Retinal pigment epithelial cell (primary cell): ENCODE results near the gene PCNX2.

Experiments used
- DNase-seq: peaks from one replicate; pipeline ENCODE4 v3.0.0-alpha.2; 2010; ENCODE audit warnings: low read depth
- H3K4me3 ChIP-seq: 2 replicates; pipeline ENCODE4 v1.5.1; 2011; ENCODE audit warnings: mild to moderate bottlenecking, low read length, control low read depth, moderate library complexity
- CTCF ChIP-seq: conservative IDR thresholded peaks from 2 replicates; pipeline ENCODE4 v1.5.1; 2011; ENCODE audit warnings: low read depth, low read length, control low read depth, inconsistent platforms

The PCNX2 gene

GRCh38 chr1:233078396-233078795 is 217.1 kb downstream of the PCNX2 start:
- no peak overlapping the region for H3K4me3 ChIP-seq
- no peak for DNase-seq
- no peak for TF ChIP-seq CTCF

GRCh38 chr1:233075915-233076295 is 219.6 kb downstream of the PCNX2 start:
- TF ChIP-seq CTCF, result no peak
- DNase-seq, result no peak
- H3K4me3 ChIP-seq, result no peak overlapping the region

- H3K4me3 ChIP-seq, result no peak overlapping the region
- TF ChIP-seq CTCF, result no peak
- DNase-seq, result no peak
Observed at GRCh38 chr1:233066087-233066486, 229.4 kb downstream of the PCNX2 start.

GRCh38 chr1:233065685-233066084 is 229.8 kb downstream of the PCNX2 start:
- DNase-seq, result no peak
- no peak for TF ChIP-seq CTCF
- H3K4me3 ChIP-seq, result no peak overlapping the region

GRCh38 chr1:233064988-233065387 is 230.5 kb downstream of the PCNX2 start:
- DNase-seq, result no peak
- H3K4me3 ChIP-seq, result no peak overlapping the region
- no peak for TF ChIP-seq CTCF

- no peak for TF ChIP-seq CTCF
- no peak for DNase-seq
- no peak overlapping the region for H3K4me3 ChIP-seq
Observed at GRCh38 chr1:233063462-233063861, 232.1 kb downstream of the PCNX2 start.

- no peak for TF ChIP-seq CTCF
- no peak for DNase-seq
- no peak overlapping the region for H3K4me3 ChIP-seq
Observed at GRCh38 chr1:233061265-233061664, 234.3 kb downstream of the PCNX2 start.
